NCI-H2227 (cell line): ENCODE measurements around the gene GDPD2.

Experiments
- DNase-seq: peaks from one replicate; lab custom pipeline; 2025; ENCODE audit not compliant: unreplicated experiment; lab: John Stamatoyannopoulos, UW

GDPD2 gene

GRCh38 chrX:70476166-70476933, 53.2 kb downstream of the GDPD2 start:
- DNase-seq, result no peak

DNA sequence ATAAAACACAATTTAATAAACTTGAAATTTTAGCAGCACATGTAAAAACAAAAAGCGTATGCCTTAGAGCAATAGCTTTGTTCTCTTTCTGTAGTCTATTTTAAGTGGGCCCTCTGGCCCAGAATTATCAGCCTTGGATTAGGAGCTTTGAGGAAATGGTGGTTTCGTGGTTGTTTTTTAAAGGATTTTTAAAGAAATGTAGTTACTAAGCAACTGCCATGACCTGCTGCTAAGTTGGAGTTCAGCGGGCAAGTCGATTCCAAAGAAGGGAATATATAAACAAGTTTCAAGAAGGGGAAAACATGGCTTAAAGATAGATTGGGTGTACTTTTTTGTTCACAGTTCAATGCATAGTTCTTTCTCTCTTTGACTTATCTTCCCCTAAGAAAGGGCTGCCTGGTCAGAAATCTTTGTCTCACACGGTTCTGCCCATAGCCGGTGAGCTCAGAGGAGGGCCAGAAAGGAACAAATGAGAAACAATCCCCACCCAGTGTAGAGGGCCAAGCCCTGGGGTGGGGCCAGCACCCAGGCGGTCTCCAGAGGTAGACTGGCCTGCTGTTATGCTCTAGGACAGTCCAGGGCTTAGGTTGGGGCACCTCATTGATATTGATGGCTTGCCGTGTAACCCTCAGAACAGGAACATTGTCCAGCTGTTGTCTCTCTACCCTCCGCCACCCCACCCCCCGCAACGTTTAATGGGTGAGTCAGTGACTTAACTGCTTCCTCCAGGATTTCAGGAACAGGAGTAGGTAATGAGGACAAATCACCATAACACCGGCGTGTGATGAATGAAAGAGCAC, 54.0 kb downstream of the GDPD2 start:
- peak; percentile 8 for DNase-seq

DNA sequence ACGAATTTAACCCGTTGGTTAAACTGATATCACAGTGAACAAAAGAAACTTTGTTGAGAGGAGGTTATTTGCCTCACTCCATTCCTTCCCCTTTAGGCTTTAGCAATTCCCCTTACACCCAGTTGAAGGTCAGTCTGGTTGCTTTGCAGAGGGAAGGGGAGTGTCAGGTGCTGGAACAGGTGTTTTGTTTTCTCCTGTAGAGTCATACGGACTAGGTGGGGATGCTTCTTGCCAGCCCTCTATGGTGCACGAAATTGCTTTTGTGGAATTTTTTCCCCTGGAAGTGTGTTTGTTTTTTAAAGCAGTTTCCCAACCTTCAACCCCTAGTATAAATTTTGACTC, 54.6 kb downstream of the GDPD2 start:
- DNase-seq, result no peak

GRCh38 chrX:70478526-70479245, 55.6 kb downstream of the GDPD2 start:
- DNase-seq, result no peak

DNA sequence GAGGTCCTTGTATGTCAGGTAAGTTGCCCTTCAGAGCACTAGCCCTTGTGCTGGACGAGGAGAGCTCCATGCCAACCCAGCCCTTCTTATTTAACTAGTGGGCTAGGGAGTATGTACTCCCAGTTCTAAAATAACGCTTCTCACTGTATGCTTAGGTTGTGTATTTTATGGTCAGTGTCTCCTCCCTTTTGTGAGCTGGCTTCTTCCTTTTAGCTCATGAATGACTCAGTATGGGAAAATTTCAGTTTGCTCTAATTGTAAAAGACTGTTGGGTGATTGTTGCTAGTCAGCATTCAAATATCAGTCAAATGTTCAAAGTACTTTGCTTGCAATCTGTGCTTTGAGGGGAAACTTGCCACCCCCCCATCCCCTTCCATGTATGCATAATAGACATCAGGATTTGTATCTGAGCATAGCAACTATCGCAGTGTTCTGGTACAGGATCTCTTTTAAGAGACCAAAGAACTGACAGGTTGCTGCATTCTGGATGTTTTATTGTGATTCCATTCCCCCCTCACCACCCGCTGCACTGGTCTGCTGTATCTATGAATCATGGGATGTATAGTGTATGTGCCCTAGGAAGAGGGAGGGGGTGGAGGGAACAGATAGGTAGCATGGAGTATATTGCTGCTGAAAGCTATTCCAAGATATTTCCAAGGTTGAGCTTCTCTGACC, 56.3 kb downstream of the GDPD2 start:
- DNase-seq, result no peak

DNA sequence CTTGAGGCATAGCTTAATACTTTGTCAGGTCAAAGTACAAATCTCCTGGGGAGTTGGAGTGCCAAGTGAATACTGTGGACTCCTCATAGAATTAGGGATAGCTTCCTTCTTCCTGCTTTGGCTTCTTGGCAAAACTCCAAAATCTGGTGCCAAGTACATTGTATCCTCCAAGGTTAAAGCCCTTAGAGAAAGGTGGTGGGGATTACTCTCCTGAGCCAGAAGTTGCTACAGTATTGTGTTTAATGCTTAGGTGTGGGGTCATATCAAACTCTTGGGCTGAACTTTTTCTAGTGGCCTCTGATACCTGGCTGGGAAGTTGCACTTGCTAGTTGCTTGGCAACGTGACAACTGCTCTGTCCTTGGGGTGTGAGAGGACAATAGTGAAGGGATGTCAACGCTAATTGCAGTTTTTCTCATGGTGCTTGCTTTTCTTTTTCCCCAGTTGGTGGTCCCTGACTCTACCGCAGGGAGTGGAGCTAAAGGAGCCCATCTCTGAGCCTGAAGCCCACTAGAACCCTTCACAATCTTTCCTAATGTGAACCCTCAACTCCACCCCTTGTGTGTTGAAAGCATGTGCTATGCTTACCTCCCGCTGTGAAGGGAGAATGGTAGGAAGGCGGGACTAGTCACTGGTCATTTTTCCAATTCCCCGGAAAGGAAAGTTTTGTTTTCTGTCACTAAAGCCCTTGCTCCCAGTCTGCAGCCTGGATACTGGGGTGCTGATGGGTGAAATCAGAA, 57.0 kb downstream of the GDPD2 start:
- DNase-seq, result peak; percentile 8

GRCh38 chrX:70480660-70481018, 57.5 kb downstream of the GDPD2 start:
- DNase-seq, result no peak

DNA sequence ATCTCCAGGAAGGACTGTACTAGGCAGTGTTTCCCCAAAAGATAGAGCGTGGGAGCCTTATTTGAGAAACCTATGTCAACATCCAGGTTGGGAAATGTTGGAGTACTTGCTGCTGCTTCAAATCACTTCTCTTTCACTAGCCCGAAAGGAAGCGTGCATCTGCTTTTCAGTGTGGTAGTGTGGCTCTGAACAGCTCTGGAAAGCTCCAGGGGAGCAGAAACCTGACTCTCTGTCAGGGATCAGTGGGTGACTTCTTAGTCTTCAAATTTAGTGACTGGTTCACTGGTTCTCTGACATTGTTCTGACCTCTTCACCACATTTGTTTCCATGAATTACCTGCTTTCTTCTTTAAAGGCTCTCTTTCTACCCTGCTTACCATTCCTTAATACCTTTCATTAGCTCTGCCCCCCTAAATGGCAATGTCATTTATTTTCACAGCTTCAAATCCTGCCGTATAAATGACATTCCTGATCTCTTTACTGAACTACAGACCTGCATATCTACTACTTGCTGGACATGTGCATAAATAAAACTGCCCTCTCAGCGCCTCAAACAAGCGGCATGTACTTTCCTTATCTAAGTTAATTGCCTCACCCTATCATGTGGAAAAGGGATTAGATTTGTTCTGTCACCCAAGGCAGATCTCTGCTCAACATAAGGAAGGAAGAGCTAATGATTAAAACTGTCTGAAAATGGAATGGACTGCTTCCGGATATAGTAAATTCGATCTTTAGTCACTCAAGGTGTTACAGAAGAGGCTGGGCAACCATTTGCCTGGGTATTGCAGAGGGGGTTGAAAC, 58.6 kb downstream of the GDPD2 start:
- no peak for DNase-seq

DNA sequence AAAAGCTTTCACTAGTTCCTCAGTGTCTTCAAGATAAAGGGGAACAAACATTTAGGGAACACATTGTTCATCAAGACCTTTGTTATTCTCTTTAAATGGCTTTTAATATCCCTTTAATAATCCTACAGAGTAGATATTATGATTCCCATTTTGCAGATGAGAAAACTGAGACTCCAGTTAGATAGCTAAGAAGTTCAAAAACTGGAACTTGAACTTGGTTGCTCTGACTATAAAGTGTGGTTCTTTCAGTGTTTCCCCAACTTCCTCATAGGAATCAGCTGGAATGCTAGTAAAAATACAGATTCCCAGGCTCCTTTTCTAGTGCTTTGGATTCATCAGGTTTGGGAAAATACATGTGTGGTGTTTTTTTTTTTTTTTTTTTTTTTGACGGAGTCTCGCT, 59.2 kb downstream of the GDPD2 start:
- no peak for DNase-seq
